Activated CD4-positive, alpha-beta T cell treated with anti-CD3 and anti-CD28 coated beads, Interleukin-2, amount 10 ng/mL, durations not matched to agents 24 days and 14 days (primary cell): ENCODE data around the gene SCFD2. TPM values are rescaled to one million over a fixed set of nuclear protein-coding genes. Genes with fewer than 3 reads are reported as not detected.
"Not testable (repeated sequence)": the region's sequence is repeated elsewhere in the genome, so short reads cannot be mapped to it uniquely, and the experiment has no call there.

Experiments used
- DNase-seq: peaks from one replicate; pipeline ENCODE4 v3.0.0; 2022
- H3K27ac Mint-ChIP-seq: one replicate; pipeline ENCODE4 v1.8.0; 2022; ENCODE audit warnings: mild to moderate bottlenecking, mixed read lengths
- H3K27me3 Mint-ChIP-seq: one replicate; pipeline ENCODE4 v1.8.0; 2022; ENCODE audit warnings: mixed read lengths
- H3K36me3 Mint-ChIP-seq: one replicate; pipeline ENCODE4 v1.8.0; 2022; ENCODE audit warnings: low read depth, mild to moderate bottlenecking, mixed read lengths
- H3K4me1 Mint-ChIP-seq: one replicate; pipeline ENCODE4 v1.8.0; 2021; ENCODE audit warnings: mixed read lengths
- H3K4me3 Mint-ChIP-seq: one replicate; pipeline ENCODE4 v1.8.0; 2022; ENCODE audit warnings: mild to moderate bottlenecking, moderate library complexity, mixed read lengths
- H3K9me3 Mint-ChIP-seq: one replicate; pipeline ENCODE4 v1.8.0; 2021; ENCODE audit warnings: mixed read lengths
- intact Hi-C: fragments of 100-400 bp; cut with micrococcal nuclease; formaldehyde crosslinking; loops from one replicate; pipeline ENCODE4 v1.15.1; 2023
- total RNA-seq: library from RNA; stranded (reverse); gene quantifications from 2 replicates; pipeline ENCODE4 v1.2.3, GENCODE V29; 2022

The SCFD2 gene
- total RNA-seq, 1 donor from 2014 or later = 39.9 TPM

GRCh38 chr4:53183754-53184153 lies 182.1 kb downstream of the SCFD2 start:
- no peak overlapping the region for H3K27ac Mint-ChIP-seq
- H3K36me3 Mint-ChIP-seq = peaks cover 14% of the 10 kb centered on the region
- H3K9me3 Mint-ChIP-seq = peaks cover 11% of the 10 kb centered on the region
- H3K4me3 Mint-ChIP-seq = no peak overlapping the region
- no peak for DNase-seq
- H3K4me1 Mint-ChIP-seq = no peaks in the 10 kb centered on the region
- intact Hi-C loops = no loop called here
- H3K27me3 Mint-ChIP-seq = no peaks in the 10 kb centered on the region

GRCh38 chr4:53177751-53178150 lies 188.1 kb downstream of the SCFD2 start:
- Mint-ChIP-seq H3K4me1 (peaks cover 11% of the 10 kb centered on the region), H3K36me3 (peaks cover 15% of the 10 kb centered on the region), H3K9me3 (peaks cover 28% of the 10 kb centered on the region)
- H3K4me3 Mint-ChIP-seq, H3K27me3 Mint-ChIP-seq, intact Hi-C loops, H3K27ac Mint-ChIP-seq, DNase-seq: not testable (repeated sequence)

DNA sequence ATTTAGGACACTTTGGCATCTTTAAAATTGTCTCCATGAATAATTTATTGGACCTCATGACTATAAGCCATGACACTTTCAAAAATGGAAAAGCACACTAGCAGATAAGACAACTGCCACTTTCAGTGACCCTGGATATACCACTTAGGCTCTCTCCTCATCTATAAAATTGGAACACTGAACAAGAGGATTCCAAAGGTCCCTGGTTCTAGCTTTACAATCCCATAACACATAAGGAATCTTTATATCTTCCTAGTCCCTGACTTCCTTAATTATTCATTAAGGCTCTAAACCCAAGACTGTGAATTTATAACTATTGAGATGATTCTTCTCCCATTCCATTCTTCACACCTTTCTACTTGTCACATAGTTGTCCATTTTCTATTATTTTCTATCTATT lies 190.2 kb downstream of the SCFD2 start:
- intact Hi-C loops = no loop called here
- Mint-ChIP-seq H3K4me1 (peaks cover 11% of the 10 kb centered on the region), H3K4me3 (no peak overlapping the region), H3K36me3 (peaks cover 13% of the 10 kb centered on the region), H3K9me3 (peaks cover 26% of the 10 kb centered on the region), H3K27me3 (no peaks in the 10 kb centered on the region), H3K27ac (no peak overlapping the region)
- no peak for DNase-seq

DNA sequence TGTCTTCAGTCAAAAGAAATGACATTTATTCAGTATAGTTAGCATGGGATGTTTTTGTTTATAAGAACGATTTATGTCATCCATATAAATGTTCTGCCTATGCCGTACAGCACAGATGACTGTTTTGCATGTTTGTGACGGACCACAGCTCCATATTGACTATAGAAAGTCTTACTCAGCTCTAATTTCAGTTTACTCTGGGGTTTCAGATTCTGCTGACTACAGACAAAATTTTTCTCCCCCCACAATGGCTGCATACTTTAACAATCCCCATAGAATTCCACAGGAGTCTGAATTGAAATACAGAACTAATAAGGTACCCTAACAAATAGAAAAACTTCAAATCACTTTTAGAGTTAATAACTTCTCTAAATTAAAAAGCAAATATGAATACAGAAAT lies 191.0 kb downstream of the SCFD2 start:
- Mint-ChIP-seq H3K36me3 (peaks cover 11% of the 10 kb centered on the region), H3K4me3 (no peak overlapping the region)

GRCh38 chr4:53173576-53173975 lies 192.3 kb downstream of the SCFD2 start:
- Mint-ChIP-seq H3K4me1 (peaks cover 11% of the 10 kb centered on the region), H3K36me3 (peaks cover 10% of the 10 kb centered on the region), H3K27me3 (no peaks in the 10 kb centered on the region), H3K27ac (no peak overlapping the region), H3K9me3 (peaks cover 17% of the 10 kb centered on the region), H3K4me3 (no peak overlapping the region)
- intact Hi-C loops = no loop called here
- DNase-seq = no peak

More for the DNA sequence above, 191.0 kb downstream of the SCFD2 start:
- intact Hi-C loops = no loop called here
- peaks cover 22% of the 10 kb centered on the region for H3K9me3 Mint-ChIP-seq
- no peak overlapping the region for H3K27ac Mint-ChIP-seq
- peaks cover 11% of the 10 kb centered on the region for H3K4me1 Mint-ChIP-seq
- no peak for DNase-seq
- no peaks in the 10 kb centered on the region for H3K27me3 Mint-ChIP-seq

DNA sequence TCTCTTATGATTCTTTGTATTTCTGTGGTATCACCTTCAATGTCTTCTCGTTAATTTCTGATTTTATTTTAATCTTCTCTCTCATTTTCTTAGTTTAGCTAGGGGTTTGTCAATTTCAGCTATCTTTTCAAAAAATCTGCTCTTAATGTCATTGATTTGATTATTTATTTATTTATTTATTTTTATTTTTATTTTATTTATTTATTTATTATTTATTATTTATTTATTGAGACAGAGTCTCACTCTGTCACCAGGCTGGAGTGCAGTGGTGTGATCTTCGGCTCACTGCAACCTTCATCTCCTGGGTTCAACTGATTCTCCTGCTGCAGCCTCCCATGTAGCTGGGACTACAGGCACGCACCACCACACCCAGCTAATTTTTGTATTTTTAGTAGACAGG lies 194.1 kb downstream of the SCFD2 start:
- Mint-ChIP-seq H3K27ac (no peak overlapping the region), H3K9me3 (peaks cover 12% of the 10 kb centered on the region), H3K4me3 (no peak overlapping the region), H3K4me1 (peaks cover 8% of the 10 kb centered on the region), H3K27me3 (no peaks in the 10 kb centered on the region), H3K36me3 (peaks cover 6% of the 10 kb centered on the region)
- DNase-seq = no peak
- intact Hi-C loops = no loop called here

- intact Hi-C loops = no loop called here
These were observed 195.9 kb downstream of the SCFD2 start for GRCh38 chr4:53169695-53170617.

GRCh38 chr4:53168228-53168627 lies 197.6 kb downstream of the SCFD2 start:
- no peak overlapping the region for H3K27ac Mint-ChIP-seq
- peaks cover 4% of the 10 kb centered on the region for H3K36me3 Mint-ChIP-seq
- DNase-seq = no peak
- intact Hi-C loops = no loop called here
- no peak overlapping the region for H3K4me3 Mint-ChIP-seq
- no peaks in the 10 kb centered on the region for H3K27me3 Mint-ChIP-seq
- H3K4me1 Mint-ChIP-seq = no peaks in the 10 kb centered on the region
- peaks cover 5% of the 10 kb centered on the region for H3K9me3 Mint-ChIP-seq

More at GRCh38 chr4:53169695-53170617, 195.9 kb downstream of the SCFD2 start:
- H3K9me3 Mint-ChIP-seq = peaks cover 17% of the 10 kb centered on the region
- no peak overlapping the region for H3K27ac Mint-ChIP-seq
- DNase-seq = no peak
- H3K4me3 Mint-ChIP-seq = no peak overlapping the region
- H3K27me3 Mint-ChIP-seq = no peaks in the 10 kb centered on the region
- H3K36me3 Mint-ChIP-seq = peaks cover 7% of the 10 kb centered on the region
- H3K4me1 Mint-ChIP-seq = peaks cover 3% of the 10 kb centered on the region

DNA sequence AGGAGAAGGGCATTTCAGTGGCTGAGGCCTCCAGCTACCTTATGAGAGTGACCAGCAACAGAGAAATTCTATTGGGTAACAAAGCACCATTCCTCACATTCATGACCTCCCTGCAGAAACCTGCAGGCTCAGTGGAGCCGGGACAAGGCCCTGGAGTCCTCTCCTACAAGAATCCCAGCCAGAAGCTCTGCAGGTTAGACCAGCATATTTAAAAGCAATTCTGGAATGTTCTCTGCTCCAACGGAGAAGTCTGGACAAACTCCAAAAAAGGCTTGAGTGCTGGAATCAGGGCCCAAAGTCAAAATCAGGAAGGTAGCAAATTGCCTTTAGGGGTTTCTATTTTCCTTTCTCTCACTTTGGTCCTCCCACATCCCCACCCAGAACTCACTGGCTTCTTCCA lies 202.9 kb downstream of the SCFD2 start:
- H3K9me3 Mint-ChIP-seq = peaks cover 4% of the 10 kb centered on the region
- H3K4me3 Mint-ChIP-seq = no peak overlapping the region
- no peak overlapping the region for H3K27ac Mint-ChIP-seq
- DNase-seq = no peak
- H3K4me1 Mint-ChIP-seq = no peaks in the 10 kb centered on the region
- intact Hi-C loops = no loop called here
- peaks cover 2% of the 10 kb centered on the region for H3K36me3 Mint-ChIP-seq
- no peaks in the 10 kb centered on the region for H3K27me3 Mint-ChIP-seq

DNA sequence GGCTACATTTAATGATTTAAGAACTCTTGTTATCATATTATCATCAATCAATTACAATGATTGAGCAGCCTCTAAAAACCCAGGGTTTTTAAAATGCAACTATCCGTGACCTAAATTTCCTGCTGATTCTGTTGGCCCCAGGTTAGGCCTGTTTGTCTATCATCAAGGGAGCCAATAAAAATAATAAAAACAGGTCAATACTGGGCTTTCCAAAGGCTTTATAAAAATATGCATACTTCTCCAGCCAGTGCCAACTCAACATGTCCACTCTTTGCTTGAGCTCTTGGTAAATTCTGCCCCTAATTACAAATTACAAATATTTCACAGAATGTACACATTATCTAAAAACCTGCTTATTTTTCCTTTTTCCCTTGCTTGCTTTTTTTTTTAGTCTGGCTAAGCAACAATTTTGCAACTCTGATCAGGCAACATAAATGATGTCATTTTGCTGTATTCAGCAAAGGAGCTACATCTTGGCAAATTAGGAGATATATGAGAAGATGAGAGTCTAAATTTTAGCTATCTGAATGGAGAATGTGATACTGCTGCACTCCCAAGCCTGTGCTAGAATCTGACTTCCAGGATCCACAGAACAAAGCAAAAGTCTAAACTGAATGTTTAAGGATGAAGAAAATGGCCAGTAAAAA lies 204.0 kb downstream of the SCFD2 start:
- intact Hi-C loops = no loop called here
- no peak overlapping the region for H3K4me3 Mint-ChIP-seq
- no peak overlapping the region for H3K27ac Mint-ChIP-seq
- no peaks in the 10 kb centered on the region for H3K4me1 Mint-ChIP-seq
- H3K36me3 Mint-ChIP-seq = peaks cover 2% of the 10 kb centered on the region
- H3K27me3 Mint-ChIP-seq = no peaks in the 10 kb centered on the region
- peaks cover 4% of the 10 kb centered on the region for H3K9me3 Mint-ChIP-seq
- DNase-seq = no peak

DNA sequence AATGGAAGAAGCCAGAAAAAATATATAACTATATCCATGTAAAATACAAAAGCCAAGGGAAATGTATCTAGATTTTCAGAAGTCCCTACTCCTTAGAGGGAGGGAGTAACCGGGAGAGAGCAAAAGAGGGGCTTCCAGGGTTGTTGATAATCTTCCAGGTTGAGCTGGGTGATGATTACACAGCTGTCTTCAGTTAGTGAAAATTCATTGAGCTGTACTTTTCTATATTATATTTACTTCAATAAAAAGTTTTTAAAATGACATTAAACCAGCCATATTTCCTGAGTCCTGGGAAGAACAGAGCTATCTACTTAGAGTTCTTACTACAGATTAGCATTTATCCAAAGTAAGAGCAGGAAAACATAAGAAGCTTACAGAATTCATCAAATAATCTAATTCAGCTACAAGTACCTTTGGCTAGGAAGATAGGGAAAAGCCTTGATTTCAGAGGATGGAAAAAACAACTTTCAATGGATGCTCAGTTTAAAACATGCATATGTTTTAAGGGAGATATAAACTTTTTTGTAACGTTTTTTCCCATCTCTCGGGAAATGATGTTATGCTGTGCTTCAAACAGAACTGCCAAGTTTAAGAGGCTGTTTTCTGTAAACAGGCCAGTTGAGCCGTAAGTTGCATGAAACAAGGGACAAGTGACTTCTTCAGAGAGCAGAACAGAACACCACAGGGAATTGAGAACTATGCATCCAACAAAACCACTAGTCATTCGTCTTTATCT lies 204.6 kb downstream of the SCFD2 start:
- Mint-ChIP-seq H3K9me3 (peaks cover under 1% of the 10 kb centered on the region), H3K27me3 (no peaks in the 10 kb centered on the region), H3K36me3 (peaks cover under 1% of the 10 kb centered on the region), H3K27ac (no peak overlapping the region), H3K4me1 (no peaks in the 10 kb centered on the region), H3K4me3 (no peak overlapping the region)
- intact Hi-C loops = no loop called here
- no peak for DNase-seq

DNA sequence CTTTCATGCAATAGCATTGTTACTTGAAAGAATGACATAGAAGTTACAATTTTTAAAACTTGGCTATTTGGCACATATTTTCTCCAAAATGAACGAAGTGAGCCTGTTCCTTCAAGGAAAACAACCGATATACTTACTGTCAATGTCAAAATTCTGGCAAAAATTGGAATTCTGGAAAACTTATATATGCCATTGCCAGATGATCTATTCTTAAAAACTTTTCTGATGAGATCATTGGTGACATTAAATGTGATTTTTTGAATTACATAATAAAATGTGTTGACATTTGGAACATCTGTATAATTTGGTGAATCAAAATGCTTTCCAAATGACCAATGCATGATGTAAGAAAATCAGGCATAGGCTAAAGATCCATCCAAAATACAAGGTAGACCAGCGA lies 209.0 kb downstream of the SCFD2 start:
- DNase-seq = no peak
- Mint-ChIP-seq H3K27me3 (no peaks in the 10 kb centered on the region), H3K36me3 (peaks cover 6% of the 10 kb centered on the region), H3K9me3 (peaks cover 3% of the 10 kb centered on the region), H3K4me3 (no peak overlapping the region), H3K27ac (no peak overlapping the region), H3K4me1 (no peaks in the 10 kb centered on the region)
- intact Hi-C loops = no loop called here

DNA sequence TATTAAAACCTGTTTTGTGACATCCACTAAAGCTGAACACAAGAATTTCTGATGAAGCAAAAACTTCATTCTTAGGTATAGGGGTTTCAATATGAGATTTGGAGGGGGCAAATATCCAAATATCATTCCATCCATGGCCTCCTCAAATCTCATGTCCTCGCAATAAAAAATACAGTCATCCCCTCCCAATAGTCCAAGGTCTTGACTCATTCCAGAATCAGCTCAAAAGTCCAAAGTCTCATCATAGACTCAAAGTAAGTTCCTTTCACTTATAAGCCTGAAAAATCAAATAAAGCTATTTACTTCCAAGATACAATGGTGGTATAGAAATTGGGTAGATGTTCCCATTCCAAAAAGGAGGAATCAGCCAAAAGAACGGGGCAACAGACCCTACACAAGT lies 213.4 kb downstream of the SCFD2 start:
- peaks cover 6% of the 10 kb centered on the region for H3K36me3 Mint-ChIP-seq
- no peak overlapping the region for H3K4me3 Mint-ChIP-seq
- H3K27ac Mint-ChIP-seq = no peak overlapping the region
- H3K9me3 Mint-ChIP-seq = peaks cover 3% of the 10 kb centered on the region
- DNase-seq = no peak
- no peaks in the 10 kb centered on the region for H3K27me3 Mint-ChIP-seq
- H3K4me1 Mint-ChIP-seq = no peaks in the 10 kb centered on the region
- intact Hi-C loops = no loop called here

- Mint-ChIP-seq H3K4me1 (no peaks in the 10 kb centered on the region), H3K4me3 (no peak overlapping the region), H3K27ac (no peak overlapping the region), H3K27me3 (no peaks in the 10 kb centered on the region), H3K36me3 (peaks cover 6% of the 10 kb centered on the region), H3K9me3 (peaks cover 3% of the 10 kb centered on the region)
- DNase-seq = no peak
- intact Hi-C loops = no loop called here
These were observed 214.4 kb downstream of the SCFD2 start for GRCh38 chr4:53151489-53151788.
